H1 (cell line): ENCODE data around the gene P4HA3. TPM values are rescaled to one million over a fixed set of nuclear protein-coding genes. Genes with fewer than 3 reads are reported as not detected.

ENCODE experiments used
- CTCF ChIA-PET: fragments of 300-600 bp; sonication (Branson Sonifier 250); formaldehyde crosslinking; loops from one replicate; lab custom pipeline; 2021; ENCODE audit not compliant: partially characterized antibody; lab: Charles Lee
- POLR2A ChIA-PET: fragments of 300-600 bp; sonication (Branson Sonifier 250); formaldehyde crosslinking; loops from one replicate; lab custom pipeline; 2021; ENCODE audit warnings: inconsistent platforms; ENCODE audit not compliant: partially characterized antibody; lab: Charles Lee
- DNase-seq, 2 experiments: peaks; one replicate each; pipeline versions ENCODE4 v3.0.0 to v3.0.0-alpha.2; 2010 to 2022; ENCODE audit warnings: low spot score in 2 of 2, low read depth in 1 of 2, mixed read lengths in 1 of 2
- FAIRE-seq: peaks from 2 replicates; lab custom pipeline; 2011; peaks lifted over from hg19 to GRCh38; lab: Jason Lieb, UNC
- H2AFZ ChIP-seq: 2 replicates; pipeline ENCODE4 v1.8.1; 2012; ENCODE audit warnings: low read length, inconsistent platforms
- H2AK5ac ChIP-seq: 2 replicates; pipeline ENCODE4 v1.6.1; 2013; ENCODE audit warnings: low read depth, low read length
- H2BK120ac ChIP-seq: replicated peaks from 2 replicates; pipeline ENCODE3; 2013; ENCODE audit warnings: low read depth, low read length, inconsistent platforms
- H2BK12ac ChIP-seq: 2 replicates; pipeline ENCODE4 v1.6.1; 2013; ENCODE audit warnings: low read depth, low read length
- H2BK15ac ChIP-seq: 2 replicates; pipeline ENCODE4 v1.6.1; 2013; ENCODE audit warnings: low read length
- H2BK20ac ChIP-seq: 2 replicates; pipeline ENCODE4 v1.6.1; 2013; ENCODE audit warnings: low read length
- H2BK5ac ChIP-seq: 2 replicates; pipeline ENCODE4 v1.6.1; 2013; ENCODE audit warnings: low read depth, low read length
- H3K14ac ChIP-seq: 2 replicates; pipeline ENCODE4 v1.6.1; 2013; ENCODE audit warnings: inconsistent platforms; ENCODE audit not compliant: insufficient read length
- H3K18ac ChIP-seq: 2 replicates; pipeline ENCODE4 v1.6.1; 2013; ENCODE audit warnings: low read length; ENCODE audit errors: extremely low read depth
- H3K23ac ChIP-seq: 2 replicates; pipeline ENCODE4 v1.6.1; 2013; ENCODE audit warnings: inconsistent platforms; ENCODE audit not compliant: insufficient read length
- H3K23me2 ChIP-seq: 2 replicates; pipeline ENCODE4 v1.6.1; 2013; ENCODE audit warnings: low read depth, low read length
- H3K27ac ChIP-seq: 2 replicates; pipeline ENCODE4 v1.6.1; 2011; ENCODE audit warnings: low read depth, low read length, inconsistent platforms
- H3K27me3 ChIP-seq, 4 experiments: replicated peaks in 1 of 4; 1 replicate in 1 of 4; 2 replicates in 3 of 4; pipeline versions ENCODE4 v1.6.1 to v1.8.1; 2011 to 2013; ENCODE audit warnings: low read length in 3 of 4, mild to moderate bottlenecking in 3 of 4, inconsistent platforms in 2 of 4, mixed read lengths in 2 of 4, moderate library complexity in 1 of 4; ENCODE audit not compliant: control insufficient read depth in 3 of 4, insufficient read depth in 3 of 4; ENCODE audit errors: extremely low read depth in 1 of 4
- H3K36me3 ChIP-seq, 4 experiments: 2 replicates each; pipeline versions ENCODE4 v1.6.1 to v1.8.1; 2011 to 2013; ENCODE audit warnings: mild to moderate bottlenecking in 4 of 4, low read length in 3 of 4, moderate library complexity in 2 of 4, control low read depth in 1 of 4, inconsistent platforms in 1 of 4; ENCODE audit not compliant: insufficient read depth in 4 of 4, control insufficient read depth in 2 of 4
- H3K4ac ChIP-seq: replicated peaks from 2 replicates; pipeline ENCODE3; 2013; ENCODE audit warnings: low read length, low read depth, mixed read lengths, inconsistent platforms; ENCODE audit not compliant: insufficient read length
- H3K4me1 ChIP-seq, 4 experiments: replicated peaks in 1 of 4; 1 replicate in 1 of 4; 2 replicates in 3 of 4; pipeline versions ENCODE4 v1.6.1 to v1.8.1; 2011 to 2013; ENCODE audit warnings: low read length in 3 of 4, inconsistent platforms in 2 of 4, mixed read lengths in 1 of 4; ENCODE audit not compliant: insufficient read depth in 4 of 4, control insufficient read depth in 3 of 4
- H3K4me2 ChIP-seq, 2 experiments: 2 replicates each; pipeline versions ENCODE4 v1.6.1 to v1.8.1; 2011 to 2013; ENCODE audit warnings: low read depth in 2 of 2, low read length in 2 of 2, control low read depth in 1 of 2, inconsistent platforms in 1 of 2, mild to moderate bottlenecking in 1 of 2; ENCODE audit not compliant: insufficient read depth in 1 of 2
- H3K4me3 ChIP-seq, 4 experiments: fragments of 200-600, 300-600 bp in 1 of 4; sonication (generic), shearing (Covaris generic), sonication (Bioruptor Twin) in 1 of 4; 2 replicates each; pipeline versions ENCODE4 v1.5.1 to v1.8.1; 2011 to 2016; ENCODE audit warnings: low read length in 4 of 4, low read depth in 3 of 4, control low read depth in 2 of 4, inconsistent platforms in 2 of 4, mild to moderate bottlenecking in 2 of 4, mixed read lengths in 1 of 4, moderate library complexity in 1 of 4; ENCODE audit not compliant: insufficient read depth in 2 of 4; ENCODE audit errors: extremely low read depth in 1 of 4
- H3K56ac ChIP-seq: replicated peaks from 2 replicates; pipeline ENCODE3; 2013; ENCODE audit warnings: low read depth, mild to moderate bottlenecking, mixed read lengths, low read length, inconsistent platforms; ENCODE audit not compliant: insufficient read length
- H3K79me1 ChIP-seq: 2 replicates; pipeline ENCODE4 v1.6.1; 2013; ENCODE audit warnings: low read depth, low read length, control low read depth
- H3K79me2 ChIP-seq, 2 experiments: 2 replicates each; pipeline versions ENCODE4 v1.6.1 to v1.8.1; 2012 to 2013; ENCODE audit warnings: low read length in 2 of 2, mild to moderate bottlenecking in 2 of 2, inconsistent platforms in 1 of 2; ENCODE audit not compliant: insufficient read depth in 2 of 2, control insufficient read depth in 1 of 2
- H3K9ac ChIP-seq, 4 experiments: replicated peaks in 1 of 4; 1 replicate in 1 of 4; 2 replicates in 3 of 4; pipeline versions ENCODE4 v1.6.1 to v1.8.1; 2011 to 2013; ENCODE audit warnings: low read depth in 3 of 4, low read length in 3 of 4, control low read depth in 2 of 4, mild to moderate bottlenecking in 2 of 4, moderate library complexity in 2 of 4, inconsistent platforms in 1 of 4; ENCODE audit errors: extremely low read depth in 1 of 4
- H3K9me3 ChIP-seq, 2 experiments: 2 replicates each; pipeline versions ENCODE4 v1.6.1 to v1.8.1; 2012 to 2013; ENCODE audit warnings: mild to moderate bottlenecking in 2 of 2, moderate library complexity in 2 of 2, control low read depth in 1 of 2, inconsistent platforms in 1 of 2, low read depth in 1 of 2, low read length in 1 of 2, mixed read lengths in 1 of 2; ENCODE audit not compliant: insufficient read depth in 2 of 2
- H4K20me1 ChIP-seq, 2 experiments: replicated peaks in 1 of 2; 2 replicates each; pipeline versions ENCODE3 to v1.8.1; 2011 to 2013; ENCODE audit warnings: inconsistent platforms in 2 of 2, low read length in 2 of 2, mild to moderate bottlenecking in 1 of 2; ENCODE audit not compliant: insufficient read depth in 2 of 2, control insufficient read depth in 1 of 2
- H4K5ac ChIP-seq: 2 replicates; pipeline ENCODE4 v1.6.1; 2013; ENCODE audit warnings: low read length, low read depth, mixed read lengths, inconsistent platforms; ENCODE audit not compliant: insufficient read length
- H4K8ac ChIP-seq: 2 replicates; pipeline ENCODE4 v1.8.0; 2013; ENCODE audit warnings: mild to moderate bottlenecking, moderate library complexity, low read length, inconsistent platforms; ENCODE audit not compliant: insufficient read depth; ENCODE audit errors: extremely low read depth
- H4K91ac ChIP-seq: replicated peaks from 2 replicates; pipeline ENCODE3; 2013; ENCODE audit warnings: low read length, mixed read lengths, inconsistent platforms; ENCODE audit not compliant: insufficient read length
- CBX8 ChIP-seq: fragments of 300-800, 300-1000 bp; sonication (generic); IDR thresholded peaks from 2 replicates; pipeline ENCODE4 v1.7.1; 2016; ENCODE audit warnings: low read depth, low read length, borderline replicate concordance
- EGR1 ChIP-seq: IDR thresholded peaks from 2 replicates; pipeline ENCODE4 v1.6.1; 2011; ENCODE audit warnings: low read depth, low read length, borderline replicate concordance
- EP300 ChIP-seq, 2 experiments: IDR thresholded peaks; 1 replicate in 1 of 2; 2 replicates in 1 of 2; pipeline ENCODE4 v1.6.1; 2011 to 2012; ENCODE audit warnings: low read depth in 2 of 2, low read length in 2 of 2, mild to moderate bottlenecking in 2 of 2, borderline replicate concordance in 1 of 2, inconsistent platforms in 1 of 2, moderate library complexity in 1 of 2
- EZH2 ChIP-seq: fragments of 200-600 bp; sonication (generic); IDR thresholded peaks from 2 replicates; pipeline ENCODE4 v1.7.1; 2012; ENCODE audit warnings: low read depth, mild to moderate bottlenecking, moderate library complexity, low read length, inconsistent platforms; ENCODE audit not compliant: severe bottlenecking
- HDAC2 ChIP-seq, 2 experiments: fragments of 300-600 bp in 1 of 2; sonication (generic) in 1 of 2; IDR thresholded peaks; 2 replicates each; pipeline ENCODE4 v1.6.1; 2011 to 2012; ENCODE audit warnings: low read depth in 2 of 2, low read length in 2 of 2, mild to moderate bottlenecking in 2 of 2, moderate library complexity in 2 of 2, borderline replicate concordance in 1 of 2, inconsistent platforms in 1 of 2
- KDM1A ChIP-seq: fragments of 200-600, 300-600 bp; sonication (generic); IDR thresholded peaks from 2 replicates; pipeline ENCODE4 v1.7.1; 2016; ENCODE audit warnings: mild to moderate bottlenecking, low read length, borderline replicate concordance
- MAFK ChIP-seq: IDR thresholded peaks from 2 replicates; pipeline ENCODE4 v1.6.1; 2012; ENCODE audit warnings: low read depth, mild to moderate bottlenecking, improper control_type of control experiment, low read length
- POLR2A ChIP-seq, 2 experiments: IDR thresholded peaks; 1 replicate in 1 of 2; 2 replicates in 1 of 2; pipeline ENCODE4 v1.6.1; 2011; ENCODE audit warnings: low read depth in 2 of 2, low read length in 2 of 2, mild to moderate bottlenecking in 2 of 2; ENCODE audit errors: control extremely low read depth in 1 of 2
- RBBP5 ChIP-seq: IDR thresholded peaks from 2 replicates; pipeline ENCODE4 v1.7.1; 2012; ENCODE audit warnings: low read depth, mild to moderate bottlenecking, inconsistent platforms, low read length, moderate library complexity, borderline replicate concordance
- RFX5 ChIP-seq: IDR thresholded peaks from 2 replicates; pipeline ENCODE4 v1.6.1; 2011; ENCODE audit warnings: low read depth, low read length, improper control_type of control experiment, borderline replicate concordance
- WGBS, 2 experiments: shearing (Covaris generic) in 1 of 2; methylation state at CpG; one replicate each; pipeline versions ENCODE4 v1.1.6 to v1.1.7; 2013 to 2015; ENCODE audit warnings: low lambda C conversion rate in 2 of 2, mixed read lengths in 2 of 2, inconsistent platforms in 1 of 2, low coverage in 1 of 2, missing lambda C conversion rate in 1 of 2; ENCODE audit not compliant: insufficient replicate concordance in 2 of 2, insufficient coverage in 1 of 2, insufficient read length in 1 of 2; ENCODE audit errors: extremely low coverage in 1 of 2, missing lambda C conversion rate in 1 of 2; 5-methylcytosine and 5-hydroxymethylcytosine counted together
- polyA plus RNA-seq, 7 experiments: library from polyadenylated mRNA; depleted of rRNA in 3 of 7; stranded (reverse) in 5 of 7; unstranded in 2 of 7; fragments of >200 nt in 5 of 7; fragments of 200-250 nt in 2 of 7; gene quantifications; 1 replicate in 5 of 7; 2 replicates in 1 of 7; 4 replicates in 1 of 7; pipeline versions ENCODE4 v1.2.1 to v1.2.3, GENCODE V29; 2011 to 2013; ENCODE audit warnings: missing spikeins in 2 of 7, mixed read lengths in 2 of 7
- total RNA-seq: library from RNA; stranded (reverse); fragmentation: NEBNext Ultra II Directional; extraction: Animal tissue kit (Norgen Biotek cat#: 25700); gene quantifications from 2 replicates; pipeline ENCODE4 v1.2.1, GENCODE V29; 2021
- TF ChIP-seq, protein P1 (sequence below): IDR thresholded peaks from 2 replicates; pipeline ENCODE4 v1.6.1; 2012; ENCODE audit warnings: inconsistent platforms
- TF ChIP-seq, protein P2 (sequence below): IDR thresholded peaks from 2 replicates; pipeline ENCODE4 v1.6.1; 2011; ENCODE audit warnings: low read length, improper control_type of control experiment

Gene P4HA3
- total and polyA plus RNA-seq, 2 of the 8 experiments (the other 6 are each of a cell fraction or from before 2014, with no cell fraction given) = 0.06 TPM; not detected in 1

DNA sequence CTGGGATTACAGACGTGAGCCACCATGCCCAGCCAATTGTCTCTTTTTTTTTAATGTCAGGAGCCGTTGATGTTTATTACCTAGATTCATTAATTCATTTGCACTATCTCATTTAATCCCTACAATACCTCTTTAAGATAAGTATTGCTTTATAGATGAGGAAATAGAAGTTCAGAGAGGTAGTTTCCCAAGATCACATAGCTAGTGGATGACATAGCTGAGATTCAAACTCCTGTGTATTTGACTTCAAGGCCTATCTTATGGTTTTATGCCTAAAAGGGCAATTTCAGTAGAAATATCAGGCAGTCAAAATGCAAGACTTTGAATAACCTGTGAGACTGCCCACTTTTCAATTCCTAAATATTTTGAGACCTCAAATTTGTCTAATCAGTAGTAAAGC lies 73.9 kb downstream of the P4HA3 start:
- Histone ChIP-seq H4K91ac (no peak overlapping the region), H2BK15ac (no peak overlapping the region), H2BK20ac (no peak overlapping the region), H3K4me1 (no peaks in the 10 kb centered on the region), H4K5ac (no peak overlapping the region), H3K27me3 (no peaks in the 10 kb centered on the region), H3K9ac (no peak overlapping the region), H2BK5ac (no peak overlapping the region), H2BK12ac (no peak overlapping the region), H3K36me3 (peaks cover 0 to 25% (median 16%) of the 10 kb centered on the region in 4 experiments; a peak in 7 of 8 replicates), H4K20me1 (no peaks in the 10 kb centered on the region), H3K23ac (no peak overlapping the region), H3K79me2 (no peaks in the 10 kb centered on the region), H3K14ac (no peak overlapping the region), H4K8ac (no peak overlapping the region), H3K18ac (no peak overlapping the region), H2AFZ (no peak overlapping the region), H2AK5ac (no peak overlapping the region), H3K27ac (no peak overlapping the region), H3K56ac (no peak overlapping the region), H2BK120ac (no peak overlapping the region), H3K4ac (no peak overlapping the region), H3K79me1 (no peaks in the 10 kb centered on the region), H3K9me3 (no peaks in the 10 kb centered on the region), H3K23me2 (no peaks in the 10 kb centered on the region), H3K4me3 (no peak overlapping the region), H3K4me2 (no peak overlapping the region)
- FAIRE-seq = no peak
- ChIA-PET CTCF (interaction anchor here (0.7 kb wide), 1 partner anchor 16 kb away, joined by 3 read pairs; no protein-coding TSS in a partner anchor), POLR2A (no interaction called here)
- 81% methylated on average over 2 of the region's 2 CpGs; no CpG with 5 or more reads in 1 of the 2 experiments for WGBS, 2 experiments
- TF ChIP-seq EGR1 = no peak
- TF ChIP-seq EP300 (IDR thresholded peaks at IDR 0.05; ENCODE audit: borderline replicate concordance in 1 of 2, low read depth in 2 of 2, low read length in 2 of 2) = no peak
- no peak for TF ChIP-seq HDAC2 (IDR thresholded peaks at IDR 0.05; ENCODE audit: borderline replicate concordance in 1 of 2, low read depth in 2 of 2, low read length in 2 of 2)
- TF ChIP-seq KDM1A = no peak
- TF ChIP-seq RFX5 = no peak
- no peak for TF ChIP-seq POLR2A (IDR thresholded peaks at IDR 0.05; ENCODE audit: control extremely low read depth in 1 of 2, low read depth in 2 of 2, low read length in 2 of 2)
- no peak for TF ChIP-seq RBBP5
- no peak for TF ChIP-seq CBX8
- TF ChIP-seq EZH2 = no peak
- TF ChIP-seq, protein P1, sequence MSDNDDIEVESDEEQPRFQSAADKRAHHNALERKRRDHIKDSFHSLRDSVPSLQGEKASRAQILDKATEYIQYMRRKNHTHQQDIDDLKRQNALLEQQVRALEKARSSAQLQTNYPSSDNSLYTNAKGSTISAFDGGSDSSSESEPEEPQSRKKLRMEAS = no peak
- no peak for TF ChIP-seq MAFK
- TF ChIP-seq, protein P2, sequence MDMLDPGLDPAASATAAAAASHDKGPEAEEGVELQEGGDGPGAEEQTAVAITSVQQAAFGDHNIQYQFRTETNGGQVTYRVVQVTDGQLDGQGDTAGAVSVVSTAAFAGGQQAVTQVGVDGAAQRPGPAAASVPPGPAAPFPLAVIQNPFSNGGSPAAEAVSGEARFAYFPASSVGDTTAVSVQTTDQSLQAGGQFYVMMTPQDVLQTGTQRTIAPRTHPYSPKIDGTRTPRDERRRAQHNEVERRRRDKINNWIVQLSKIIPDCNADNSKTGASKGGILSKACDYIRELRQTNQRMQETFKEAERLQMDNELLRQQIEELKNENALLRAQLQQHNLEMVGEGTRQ = no peak
- no peak for DNase-seq
